Measurements from ENCODE around the gene CXorf38. TPM values are rescaled to one million over a fixed set of nuclear protein-coding genes. Genes with fewer than 3 reads are reported as not detected.
"Not testable (repeated sequence)": the region's sequence is repeated elsewhere in the genome, so short reads cannot be mapped to it uniquely, and the experiment has no call there.

Gene CXorf38
- total and polyA plus RNA-seq, 2 experiments from 2014 or later = 6.5 to 8.8 TPM

DNA sequence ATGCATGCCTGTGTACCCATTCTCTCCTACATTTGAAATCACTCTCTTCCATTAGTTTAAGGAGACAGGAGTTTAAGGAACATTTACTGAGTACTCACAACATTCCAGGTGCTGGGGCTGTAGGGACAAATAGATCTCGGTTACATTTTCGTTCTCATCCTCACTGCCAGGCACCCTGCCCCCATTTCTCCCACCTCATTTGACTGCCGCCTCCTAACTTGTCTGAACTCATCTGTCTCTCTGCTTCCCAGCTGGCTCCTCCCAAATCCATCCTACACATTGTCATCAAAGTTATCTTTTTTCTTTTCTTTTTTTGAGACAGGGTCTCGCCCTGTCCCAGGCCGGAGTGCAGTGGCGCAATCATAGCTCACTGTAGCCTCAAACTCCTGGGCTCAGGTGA is 43.9 kb downstream of the CXorf38 start (continued):
- TF ChIP-seq JUNB (IDR thresholded peaks at IDR 0.05; ENCODE audit: unreplicated experiment) (no peak), CREB1 (CRISPR knock-in tag; IDR thresholded peaks at IDR 0.05; ENCODE audit: low read depth) (no peak), ZNF114 (CRISPR knock-in tag; IDR thresholded peaks at IDR 0.05) (no peak)
- TF ChIP-seq, protein P1, sequence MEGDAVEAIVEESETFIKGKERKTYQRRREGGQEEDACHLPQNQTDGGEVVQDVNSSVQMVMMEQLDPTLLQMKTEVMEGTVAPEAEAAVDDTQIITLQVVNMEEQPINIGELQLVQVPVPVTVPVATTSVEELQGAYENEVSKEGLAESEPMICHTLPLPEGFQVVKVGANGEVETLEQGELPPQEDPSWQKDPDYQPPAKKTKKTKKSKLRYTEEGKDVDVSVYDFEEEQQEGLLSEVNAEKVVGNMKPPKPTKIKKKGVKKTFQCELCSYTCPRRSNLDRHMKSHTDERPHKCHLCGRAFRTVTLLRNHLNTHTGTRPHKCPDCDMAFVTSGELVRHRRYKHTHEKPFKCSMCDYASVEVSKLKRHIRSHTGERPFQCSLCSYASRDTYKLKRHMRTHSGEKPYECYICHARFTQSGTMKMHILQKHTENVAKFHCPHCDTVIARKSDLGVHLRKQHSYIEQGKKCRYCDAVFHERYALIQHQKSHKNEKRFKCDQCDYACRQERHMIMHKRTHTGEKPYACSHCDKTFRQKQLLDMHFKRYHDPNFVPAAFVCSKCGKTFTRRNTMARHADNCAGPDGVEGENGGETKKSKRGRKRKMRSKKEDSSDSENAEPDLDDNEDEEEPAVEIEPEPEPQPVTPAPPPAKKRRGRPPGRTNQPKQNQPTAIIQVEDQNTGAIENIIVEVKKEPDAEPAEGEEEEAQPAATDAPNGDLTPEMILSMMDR (conservative IDR thresholded peaks at IDR 0.05; ENCODE audit: low read depth in 2 of 2) = no peak

DNA sequence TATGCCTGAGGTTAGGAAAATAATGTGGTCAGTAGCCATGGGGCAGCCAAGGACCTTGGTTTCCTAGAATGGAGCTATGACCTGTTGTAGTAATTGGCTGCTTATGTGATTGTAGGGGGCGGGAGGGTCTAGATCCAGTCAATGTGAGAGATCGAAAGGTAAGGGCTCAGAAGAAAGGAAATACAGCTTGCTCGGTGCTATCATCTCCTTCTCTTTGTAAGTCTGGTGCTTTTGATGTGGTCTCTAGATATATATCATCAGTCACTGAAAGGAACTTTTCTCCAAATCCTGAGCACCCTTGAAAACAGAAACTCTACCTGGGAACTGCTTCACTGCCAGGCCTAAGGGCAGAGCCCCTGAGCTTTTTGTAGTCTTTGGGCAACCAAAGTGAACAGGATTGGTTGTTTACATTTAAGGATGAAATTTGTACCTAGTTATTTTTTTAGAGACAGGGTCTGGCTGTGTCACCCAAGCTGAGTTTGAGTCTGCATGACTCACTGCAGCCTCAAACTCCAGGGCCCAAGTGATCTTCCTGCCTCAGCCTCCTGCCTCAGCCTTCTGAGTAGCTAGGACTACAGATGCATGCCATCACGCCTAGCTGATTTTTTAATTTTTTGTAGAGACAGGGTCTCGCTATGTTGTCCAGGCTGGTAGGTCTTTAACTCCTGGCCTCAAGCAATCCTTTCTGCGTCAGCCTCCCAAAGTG is 57.6 kb downstream of the CXorf38 start:
- H3K36me3 Mint-ChIP-seq (ENCODE audit: low read depth) = peaks cover 19% of the 10 kb centered on the region; the same call in 2 of the 3 replicates
- not testable (repeated sequence) for H3K4me1 Mint-ChIP-seq; H3K27ac ChIP-seq (ENCODE audit: low read depth); H3K4me1 ChIP-seq (ENCODE audit: insufficient read depth); H3K9me3 Mint-ChIP-seq; ATAC-seq; H3K4me3 ChIP-seq; H3K27me3 Mint-ChIP-seq (ENCODE audit: insufficient read depth, low read depth, poor library complexity); DNase-seq (ENCODE audit: low spot score); H2AFZ ChIP-seq; H4K20me1 ChIP-seq (replicated peaks; ENCODE audit: insufficient read depth); H3F3A ChIP-seq (replicated peaks; ENCODE audit: low read depth); H3K9me2 ChIP-seq (ENCODE audit: insufficient read depth); H3K27me3 ChIP-seq (ENCODE audit: insufficient read depth); H3K27ac Mint-ChIP-seq; H3K36me3 ChIP-seq (ENCODE audit: insufficient read depth); H3K4me3 Mint-ChIP-seq; H3K4me2 ChIP-seq
- H3K79me2 ChIP-seq (replicated peaks; ENCODE audit: insufficient read depth) = peaks cover 17% of the 10 kb centered on the region

DNA sequence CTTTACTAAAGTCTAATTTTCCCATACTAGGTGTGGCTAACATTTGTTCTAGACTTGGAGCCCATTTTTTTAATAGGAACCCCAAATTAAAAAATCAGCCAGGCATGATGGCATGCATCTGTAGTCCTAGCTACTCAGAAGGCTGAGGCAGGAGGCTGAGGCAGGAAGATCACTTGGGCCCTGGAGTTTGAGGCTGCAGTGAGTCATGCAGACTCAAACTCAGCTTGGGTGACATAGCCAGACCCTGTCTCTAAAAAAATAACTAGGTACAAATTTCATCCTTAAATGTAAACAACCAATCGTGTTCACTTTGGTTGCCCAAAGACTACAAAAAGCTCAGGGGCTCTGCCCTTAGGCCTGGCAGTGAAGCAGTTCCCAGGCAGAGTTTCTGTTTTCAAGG is 59.7 kb downstream of the CXorf38 start:
- H3K27ac Mint-ChIP-seq; ATAC-seq; H3K4me1 ChIP-seq (ENCODE audit: insufficient read depth); H3K4me2 ChIP-seq; DNase-seq (ENCODE audit: low spot score); H3K4me1 Mint-ChIP-seq; H4K20me1 ChIP-seq (replicated peaks; ENCODE audit: insufficient read depth); H3K9me3 Mint-ChIP-seq; H3K27me3 ChIP-seq (ENCODE audit: insufficient read depth); H3K27me3 Mint-ChIP-seq (ENCODE audit: insufficient read depth, low read depth, poor library complexity); H3K36me3 ChIP-seq (ENCODE audit: insufficient read depth); H3F3A ChIP-seq (replicated peaks; ENCODE audit: low read depth); H3K4me3 Mint-ChIP-seq; H3K4me3 ChIP-seq; H3K27ac ChIP-seq (ENCODE audit: low read depth); H2AFZ ChIP-seq; H3K9me2 ChIP-seq (ENCODE audit: insufficient read depth): not testable (repeated sequence)
- H3K36me3 Mint-ChIP-seq (ENCODE audit: low read depth) = peaks cover 19% of the 10 kb centered on the region; the same call in 2 of the 3 replicates
- peaks cover 39% of the 10 kb centered on the region for H3K79me2 ChIP-seq (replicated peaks; ENCODE audit: insufficient read depth)

DNA sequence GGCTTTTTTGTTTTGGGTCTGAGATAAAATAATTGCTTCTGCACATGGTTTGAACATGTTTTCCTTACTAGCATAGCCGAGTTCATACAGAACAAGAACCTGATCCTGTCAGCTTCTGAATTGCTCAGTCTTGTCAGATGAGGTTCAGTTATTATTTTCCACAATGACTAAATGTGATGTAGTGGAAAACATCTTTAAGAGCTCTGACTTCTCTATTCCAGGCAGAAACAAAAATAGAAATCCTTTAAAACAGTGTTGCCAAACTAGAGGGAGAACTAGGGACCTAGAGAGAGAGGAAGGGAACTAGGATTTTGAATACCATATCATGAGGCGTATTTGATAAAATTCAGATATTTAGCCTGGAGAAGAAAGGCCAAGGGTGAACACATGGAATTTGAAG is 64.5 kb downstream of the CXorf38 start:
- H3K27ac Mint-ChIP-seq = no peak overlapping the region
- peak overlapping the region; percentile 45; the same call in 1 of the 3 replicates for H3K4me3 Mint-ChIP-seq
- H3K79me2 ChIP-seq (replicated peaks; ENCODE audit: insufficient read depth) = peaks cover 53% of the 10 kb centered on the region
- ATAC-seq = no peak
- no peak overlapping the region for H2AFZ ChIP-seq
- no peak overlapping the region for H3K4me3 ChIP-seq
- H3K9me3 Mint-ChIP-seq = no peaks in the 10 kb centered on the region
- no peaks in the 10 kb centered on the region for H3K27me3 ChIP-seq (ENCODE audit: insufficient read depth)
- no peaks in the 10 kb centered on the region for H3K36me3 Mint-ChIP-seq (ENCODE audit: low read depth)
- H3K4me1 ChIP-seq (ENCODE audit: insufficient read depth) = no peaks in the 10 kb centered on the region
- peaks cover 1% of the 10 kb centered on the region for H3K27me3 Mint-ChIP-seq (ENCODE audit: insufficient read depth, low read depth, poor library complexity)
- no peak for DNase-seq (ENCODE audit: low spot score)
- no peak overlapping the region for H3K27ac ChIP-seq (ENCODE audit: low read depth)
- H3F3A ChIP-seq (replicated peaks; ENCODE audit: low read depth) = no peaks in the 10 kb centered on the region
- no peaks in the 10 kb centered on the region; the same call in 1 of the 2 replicates for H4K20me1 ChIP-seq (replicated peaks; ENCODE audit: insufficient read depth)
- no peaks in the 10 kb centered on the region for H3K9me2 ChIP-seq (ENCODE audit: insufficient read depth)
- no peaks in the 10 kb centered on the region for H3K36me3 ChIP-seq (ENCODE audit: insufficient read depth)
- H3K4me1 Mint-ChIP-seq = peaks cover 6% of the 10 kb centered on the region; the same call in 1 of the 3 replicates
- no peak overlapping the region for H3K4me2 ChIP-seq
- no peak for TF ChIP-seq NANOG (IDR thresholded peaks at IDR 0.05; ENCODE audit: borderline replicate concordance)
- TF ChIP-seq STAT1 (IDR thresholded peaks at IDR 0.05; ENCODE audit: unreplicated experiment) = no peak
- TF ChIP-seq, protein P2, sequence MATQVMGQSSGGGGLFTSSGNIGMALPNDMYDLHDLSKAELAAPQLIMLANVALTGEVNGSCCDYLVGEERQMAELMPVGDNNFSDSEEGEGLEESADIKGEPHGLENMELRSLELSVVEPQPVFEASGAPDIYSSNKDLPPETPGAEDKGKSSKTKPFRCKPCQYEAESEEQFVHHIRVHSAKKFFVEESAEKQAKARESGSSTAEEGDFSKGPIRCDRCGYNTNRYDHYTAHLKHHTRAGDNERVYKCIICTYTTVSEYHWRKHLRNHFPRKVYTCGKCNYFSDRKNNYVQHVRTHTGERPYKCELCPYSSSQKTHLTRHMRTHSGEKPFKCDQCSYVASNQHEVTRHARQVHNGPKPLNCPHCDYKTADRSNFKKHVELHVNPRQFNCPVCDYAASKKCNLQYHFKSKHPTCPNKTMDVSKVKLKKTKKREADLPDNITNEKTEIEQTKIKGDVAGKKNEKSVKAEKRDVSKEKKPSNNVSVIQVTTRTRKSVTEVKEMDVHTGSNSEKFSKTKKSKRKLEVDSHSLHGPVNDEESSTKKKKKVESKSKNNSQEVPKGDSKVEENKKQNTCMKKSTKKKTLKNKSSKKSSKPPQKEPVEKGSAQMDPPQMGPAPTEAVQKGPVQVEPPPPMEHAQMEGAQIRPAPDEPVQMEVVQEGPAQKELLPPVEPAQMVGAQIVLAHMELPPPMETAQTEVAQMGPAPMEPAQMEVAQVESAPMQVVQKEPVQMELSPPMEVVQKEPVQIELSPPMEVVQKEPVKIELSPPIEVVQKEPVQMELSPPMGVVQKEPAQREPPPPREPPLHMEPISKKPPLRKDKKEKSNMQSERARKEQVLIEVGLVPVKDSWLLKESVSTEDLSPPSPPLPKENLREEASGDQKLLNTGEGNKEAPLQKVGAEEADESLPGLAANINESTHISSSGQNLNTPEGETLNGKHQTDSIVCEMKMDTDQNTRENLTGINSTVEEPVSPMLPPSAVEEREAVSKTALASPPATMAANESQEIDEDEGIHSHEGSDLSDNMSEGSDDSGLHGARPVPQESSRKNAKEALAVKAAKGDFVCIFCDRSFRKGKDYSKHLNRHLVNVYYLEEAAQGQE (IDR thresholded peaks at IDR 0.05; ENCODE audit: unreplicated experiment) = no peak
- TF ChIP-seq CREB1 (CRISPR knock-in tag; IDR thresholded peaks at IDR 0.05; ENCODE audit: low read depth) = no peak
- no peak for TF ChIP-seq JUNB (IDR thresholded peaks at IDR 0.05; ENCODE audit: unreplicated experiment)
- TF ChIP-seq POLR2AphosphoS5 (IDR thresholded peaks at IDR 0.05; ENCODE audit: low read depth) = no peak
- no peak for TF ChIP-seq EZH2phosphoT487 (IDR thresholded peaks at IDR 0.05; ENCODE audit: unreplicated experiment)

All from GM23338 (cell line).